Upper lobe of left lung (tissue), 4 donors: ENCODE results near the gene WNT3.
A peak's percentile ranks its signal among the peaks of the same experiment; 100 is the strongest.

Experiments
- CTCF ChIP-seq, 6 experiments: fragments of 450-650 bp in 4 of 6; fragments of 200-600 bp in 2 of 6; sonication (generic) in 2 of 6; IDR thresholded peaks; one replicate each; pipeline ENCODE4 v1.5.1; 2016 to 2019; ENCODE audit warnings: antibody characterized with exemption in 6 of 6
- EP300 ChIP-seq, 4 donors: sonication (generic); formaldehyde crosslinking; IDR thresholded peaks; one replicate each; pipeline ENCODE4 v1.5.1; 2017; ENCODE audit warnings: antibody characterized with exemption in 4 of 4, control low read depth in 2 of 4
- POLR2A ChIP-seq, 4 donors: fragments of 450-650 bp; IDR thresholded peaks; one replicate each; pipeline ENCODE4 v1.5.1; 2016 to 2017; ENCODE audit warnings: antibody characterized with exemption in 4 of 4, mild to moderate bottlenecking in 2 of 4
- POLR2AphosphoS5 ChIP-seq, 2 donors: sonication (generic); formaldehyde crosslinking; IDR thresholded peaks; one replicate each; pipeline ENCODE4 v1.5.1; 2017; ENCODE audit warnings: antibody characterized with exemption in 2 of 2

DNA sequence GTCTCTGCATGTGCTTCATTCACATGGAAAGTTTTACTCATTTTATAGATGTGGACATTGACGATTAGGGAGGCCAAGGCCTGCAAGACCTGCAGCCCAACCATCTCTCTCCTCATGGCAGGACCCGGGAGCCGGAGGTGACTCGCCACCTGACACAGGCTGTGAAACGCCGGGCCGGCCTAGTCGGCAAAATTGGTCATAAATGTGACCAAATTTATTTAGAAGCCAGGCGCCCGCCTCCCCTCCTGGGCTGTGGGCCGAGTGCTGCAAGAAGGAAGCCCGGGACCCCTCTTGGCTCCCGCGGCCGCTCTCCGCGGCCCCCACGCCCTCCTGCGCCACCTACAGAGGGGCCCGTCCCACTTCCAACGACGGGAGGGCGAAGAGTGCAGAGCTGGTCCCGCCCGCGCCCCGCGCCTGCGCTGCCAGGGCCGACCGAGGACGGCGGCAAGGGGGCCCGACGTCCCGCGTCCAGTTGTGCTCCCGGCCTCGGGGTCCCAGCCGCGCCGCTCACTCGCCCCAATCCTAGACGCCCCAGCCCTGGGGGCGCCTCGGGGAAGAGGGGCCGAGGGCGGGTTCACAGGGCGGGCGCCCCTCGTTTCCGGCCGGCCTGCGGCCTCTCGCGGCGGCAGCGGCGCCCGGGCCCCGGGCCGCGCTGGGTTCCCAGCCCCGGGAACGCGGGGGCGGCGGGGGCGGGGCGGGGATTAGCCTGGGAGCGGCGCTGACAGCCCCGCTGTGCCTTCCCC, 47.5 kb downstream of the WNT3 start:
- TF ChIP-seq CTCF (IDR thresholded peaks at IDR 0.05) (no peak), POLR2A (IDR thresholded peaks at IDR 0.05) (peak in 2 of 4 donors; percentile 41 to 58), EP300 (IDR thresholded peaks at IDR 0.05) (no peak), POLR2AphosphoS5 (IDR thresholded peaks at IDR 0.05) (no peak)
